Measurements from ENCODE around the gene SMAD3. TPM values are rescaled to one million over a fixed set of nuclear protein-coding genes. Genes with fewer than 3 reads are reported as not detected.

SMAD3 gene
- total and polyA plus RNA-seq, 2 of the 4 experiments (the other 2 are of a cell fraction): 71.0 to 177 TPM

DNA sequence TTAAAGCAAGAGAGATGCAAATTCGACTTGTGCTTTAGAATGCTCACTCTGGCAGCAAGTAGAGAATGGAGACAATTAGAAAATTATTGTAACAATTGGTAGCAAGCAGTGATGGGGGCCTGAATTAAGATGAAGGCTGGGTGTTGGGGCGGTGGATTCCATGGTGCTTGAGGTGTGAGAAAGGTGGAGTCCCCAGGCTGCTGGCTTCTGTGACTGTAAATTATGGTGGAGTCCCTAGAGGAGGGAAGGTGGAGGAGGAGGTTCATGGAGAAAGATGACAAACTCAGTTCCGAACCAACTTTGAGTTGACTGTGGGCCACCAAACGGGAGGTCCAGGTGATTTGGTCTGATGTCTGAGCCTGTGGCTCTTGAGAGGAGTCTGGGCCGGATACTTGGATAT lies 10.7 kb upstream of the SMAD3 start:
- H2BK5ac ChIP-seq (ENCODE audit: low read depth, low read length, poor library complexity, severe bottlenecking): no peak overlapping the region
- no peak overlapping the region for H3K56ac ChIP-seq (ENCODE audit: extremely low read depth, insufficient read depth, low read length)
- dilution Hi-C loops (cut with HindIII; ENCODE audit: low sequenced_read_pairs, unreplicated experiment) (no loop called here), in situ Hi-C loops (cut with MboI; ENCODE audit: low sequenced_read_pairs) (no loop called here), intact Hi-C loops (cut with micrococcal nuclease) (no loop called here)
- no peaks in the 10 kb centered on the region for H4K20me1 ChIP-seq (ENCODE audit: insufficient read depth, low read length)
- BruUV-seq (replicated peaks): no TSS peak
- H3K14ac ChIP-seq (replicated peaks; ENCODE audit: low read depth, low read length): no peak overlapping the region
- no peaks in the 10 kb centered on the region for H3K9me3 ChIP-seq (ENCODE audit: control insufficient read depth, insufficient read depth, low read length)
- no peak overlapping the region for H2AK5ac ChIP-seq (ENCODE audit: low read depth, low read length)
- TF ChIP-seq RAD21 (IDR thresholded peaks at IDR 0.05; ENCODE audit: low read length) (no peak), RFX5 (IDR thresholded peaks at IDR 0.05; ENCODE audit: low read depth, low read length) (no peak), RCOR1 (IDR thresholded peaks at IDR 0.05; ENCODE audit: insufficient replicate concordance, low read length) (no peak), CHD1 (IDR thresholded peaks at IDR 0.05; ENCODE audit: low read depth, low read length) (no peak), MAFK (IDR thresholded peaks at IDR 0.05; ENCODE audit: low read depth, low read length) (no peak), BHLHE40 (IDR thresholded peaks at IDR 0.05; ENCODE audit: low read depth, low read length) (no peak), SMC3 (IDR thresholded peaks at IDR 0.05; ENCODE audit: low read depth, low read length) (no peak), MAZ (IDR thresholded peaks at IDR 0.05; ENCODE audit: borderline replicate concordance, low read depth, low read length) (no peak), NFE2L2 (IDR thresholded peaks at IDR 0.05; ENCODE audit: low read depth, low read length) (no peak), MXI1 (IDR thresholded peaks at IDR 0.05; ENCODE audit: borderline replicate concordance, low read depth, low read length) (no peak), CEBPB (IDR thresholded peaks at IDR 0.05; ENCODE audit: low read depth, low read length) (no peak), POLR2A (IDR thresholded peaks at IDR 0.05; ENCODE audit: low read depth, low read length) (no peak), FOS (IDR thresholded peaks at IDR 0.05; ENCODE audit: low read depth, low read length) (no peak)
- TF ChIP-seq, protein P1, sequence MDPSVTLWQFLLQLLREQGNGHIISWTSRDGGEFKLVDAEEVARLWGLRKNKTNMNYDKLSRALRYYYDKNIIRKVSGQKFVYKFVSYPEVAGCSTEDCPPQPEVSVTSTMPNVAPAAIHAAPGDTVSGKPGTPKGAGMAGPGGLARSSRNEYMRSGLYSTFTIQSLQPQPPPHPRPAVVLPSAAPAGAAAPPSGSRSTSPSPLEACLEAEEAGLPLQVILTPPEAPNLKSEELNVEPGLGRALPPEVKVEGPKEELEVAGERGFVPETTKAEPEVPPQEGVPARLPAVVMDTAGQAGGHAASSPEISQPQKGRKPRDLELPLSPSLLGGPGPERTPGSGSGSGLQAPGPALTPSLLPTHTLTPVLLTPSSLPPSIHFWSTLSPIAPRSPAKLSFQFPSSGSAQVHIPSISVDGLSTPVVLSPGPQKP (IDR thresholded peaks at IDR 0.05; ENCODE audit: borderline replicate concordance, low read depth, low read length): no peak
- TF ChIP-seq, protein P2, sequence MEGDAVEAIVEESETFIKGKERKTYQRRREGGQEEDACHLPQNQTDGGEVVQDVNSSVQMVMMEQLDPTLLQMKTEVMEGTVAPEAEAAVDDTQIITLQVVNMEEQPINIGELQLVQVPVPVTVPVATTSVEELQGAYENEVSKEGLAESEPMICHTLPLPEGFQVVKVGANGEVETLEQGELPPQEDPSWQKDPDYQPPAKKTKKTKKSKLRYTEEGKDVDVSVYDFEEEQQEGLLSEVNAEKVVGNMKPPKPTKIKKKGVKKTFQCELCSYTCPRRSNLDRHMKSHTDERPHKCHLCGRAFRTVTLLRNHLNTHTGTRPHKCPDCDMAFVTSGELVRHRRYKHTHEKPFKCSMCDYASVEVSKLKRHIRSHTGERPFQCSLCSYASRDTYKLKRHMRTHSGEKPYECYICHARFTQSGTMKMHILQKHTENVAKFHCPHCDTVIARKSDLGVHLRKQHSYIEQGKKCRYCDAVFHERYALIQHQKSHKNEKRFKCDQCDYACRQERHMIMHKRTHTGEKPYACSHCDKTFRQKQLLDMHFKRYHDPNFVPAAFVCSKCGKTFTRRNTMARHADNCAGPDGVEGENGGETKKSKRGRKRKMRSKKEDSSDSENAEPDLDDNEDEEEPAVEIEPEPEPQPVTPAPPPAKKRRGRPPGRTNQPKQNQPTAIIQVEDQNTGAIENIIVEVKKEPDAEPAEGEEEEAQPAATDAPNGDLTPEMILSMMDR (conservative IDR thresholded peaks at IDR 0.05; ENCODE audit: low read depth, low read length): no peak
- no peak overlapping the region for H3K4me3 ChIP-seq (ENCODE audit: insufficient read depth, low read depth, low read length)
- ChIA-PET POLR2A (ENCODE audit: unreplicated experiment) (no interaction called here), CTCF (no interaction called here)
- no peak overlapping the region for H2BK15ac ChIP-seq (ENCODE audit: low read depth, low read length)
- H4K5ac ChIP-seq (ENCODE audit: low read depth, low read length): no peak overlapping the region
- H4K8ac ChIP-seq (ENCODE audit: low read depth in 2 of 2, low read length in 2 of 2): no peak overlapping the region
- no peak overlapping the region for H2BK120ac ChIP-seq (ENCODE audit: low read depth, low read length)
- peaks cover 8 to 9% of the 10 kb centered on the region in 2 experiments; a peak in 3 of 4 replicates for H3K79me1 ChIP-seq (ENCODE audit: low read depth in 1 of 2, low read length in 2 of 2)
- no peak overlapping the region for H3K23ac ChIP-seq (ENCODE audit: low read depth, low read length)
- no peak overlapping the region for H3K27ac ChIP-seq (ENCODE audit: insufficient read depth, low read length)
- no peak for DNase-seq
- H2BK20ac ChIP-seq (ENCODE audit: low read depth, low read length): peak overlapping the region; percentile 14; the same call in 1 of the 2 replicates
- H3K27me3 ChIP-seq (ENCODE audit: control insufficient read depth, insufficient read depth, low read length): no peaks in the 10 kb centered on the region
- no peak for ATAC-seq (ENCODE audit: low read depth)
- peaks cover 10% of the 10 kb centered on the region for H3K9me1 ChIP-seq (ENCODE audit: insufficient read depth, low read length)
- WGBS, 2 experiments (ENCODE audit: extremely low coverage in 2 of 2, insufficient read length in 1 of 2): 95% methylated on average over 4 of the region's 5 CpGs; no CpG with 5 or more reads in 1 of the 2 experiments
- H3K36me3 ChIP-seq (ENCODE audit: control insufficient read depth, insufficient read depth, low read length): no peaks in the 10 kb centered on the region
- peaks cover 17% of the 10 kb centered on the region for H3K4me1 ChIP-seq (ENCODE audit: control insufficient read depth, insufficient read depth, low read length)
- H4K91ac ChIP-seq (ENCODE audit: insufficient read depth, low read depth, low read length): no peak overlapping the region
- H3K9ac ChIP-seq (ENCODE audit: low read depth, low read length): no peak overlapping the region
- H3K4ac ChIP-seq (ENCODE audit: low read depth, low read length): no peak overlapping the region
- H3K4me2 ChIP-seq (ENCODE audit: low read depth, low read length): no peak overlapping the region
- no peak overlapping the region for H3K18ac ChIP-seq (ENCODE audit: low read depth, low read length)
- no peak overlapping the region for H2AFZ ChIP-seq (replicated peaks; ENCODE audit: low read length, poor library complexity)
- no peak overlapping the region for H2AK9ac ChIP-seq (replicated peaks; ENCODE audit: low read depth, low read length, poor library complexity)
